ENCODE results near the gene CTSA.
A peak's percentile ranks its signal among the peaks of the same experiment; 100 is the strongest.

CTSA gene

GRCh38 chr20:45890985-45891983 is at the start of gene CTSA, which contains the start of gene NEURL2:
Gene CTSA, plus strand, starts transcription at chr20:45891335. Its CDS starts 234 bp downstream, at chr20:45891569.
Gene NEURL2, minus strand, starts transcription at chr20:45891208. Its CDS starts 217 bp downstream, at chr20:45890991.
- peak; percentile 92 for DNase-seq

DNA sequence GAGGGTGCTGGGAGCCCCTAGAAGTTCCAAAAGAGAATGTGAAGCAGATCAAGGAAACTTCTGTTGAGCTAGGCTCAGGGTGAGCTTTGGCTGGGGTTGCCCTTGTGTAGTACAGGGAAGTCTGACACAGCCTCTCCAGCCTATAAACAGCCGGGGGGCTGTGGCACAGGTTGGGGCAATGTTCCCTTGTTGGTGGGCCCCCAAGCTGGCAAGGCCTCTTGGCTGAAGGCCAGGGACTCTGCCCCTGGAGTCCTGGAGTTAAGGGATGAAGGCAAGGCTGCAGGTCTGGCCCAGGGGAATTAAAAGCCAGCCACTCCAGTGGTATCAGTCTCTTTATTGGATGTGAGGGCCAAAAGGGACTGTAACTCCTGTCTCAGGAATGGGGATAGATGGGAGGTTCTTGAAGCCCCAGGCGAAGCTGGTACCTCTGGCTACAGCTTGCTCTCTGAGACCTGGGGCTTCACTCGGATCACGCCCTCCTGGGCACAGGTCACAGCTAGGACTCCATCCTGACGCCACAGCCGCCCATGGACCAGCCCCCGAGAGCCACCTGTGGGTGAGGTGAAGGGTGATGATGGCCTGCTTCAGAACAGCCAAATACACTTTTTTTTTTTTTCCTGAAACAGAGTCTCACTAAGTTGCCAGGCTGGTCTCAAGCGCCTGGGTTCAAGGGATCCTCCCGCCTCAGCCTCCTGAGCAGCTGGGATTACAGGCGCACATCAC is 49.6 kb upstream of the CTSA start:
- no peak for DNase-seq

DNA sequence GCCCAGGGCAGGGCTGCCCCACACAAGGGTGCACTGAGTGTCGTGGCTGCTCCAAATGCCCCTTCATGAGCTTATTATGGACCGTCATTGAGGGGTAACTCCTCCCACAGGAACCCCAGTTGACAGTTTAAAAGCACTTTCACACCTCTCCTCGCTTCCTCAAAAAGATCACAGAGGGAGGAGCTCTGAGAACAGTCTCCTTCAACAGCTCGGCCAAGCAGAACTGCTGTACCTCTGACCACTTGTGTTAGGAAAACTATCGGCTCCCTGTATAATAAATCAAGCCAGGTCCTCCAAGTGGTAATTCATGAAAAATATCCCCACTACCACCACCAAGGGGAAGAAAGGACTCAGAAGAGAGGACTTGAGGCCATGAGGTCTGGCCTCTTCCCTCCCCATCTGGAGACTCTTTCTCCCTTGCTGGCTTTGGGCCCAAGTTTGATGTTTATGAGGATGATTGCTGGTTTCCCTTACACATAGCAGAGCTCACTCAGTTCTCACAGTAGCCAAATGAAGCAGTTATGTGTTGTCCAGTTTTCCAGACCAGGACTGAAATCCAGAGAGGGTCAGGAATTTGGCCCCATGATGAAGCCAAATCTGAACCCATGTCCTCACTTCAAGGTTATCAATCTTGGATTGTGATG is 48.8 kb upstream of the CTSA start:
- peak; percentile 30 for DNase-seq

GRCh38 chr20:45843506-45843905 is 47.6 kb upstream of the CTSA start:
- DNase-seq = no peak

- no peak for DNase-seq
Measured at GRCh38 chr20:45845452-45845851, 45.7 kb upstream of the CTSA start.

- DNase-seq = no peak
Measured at GRCh38 chr20:45848421-45848820, 42.7 kb upstream of the CTSA start.

DNA sequence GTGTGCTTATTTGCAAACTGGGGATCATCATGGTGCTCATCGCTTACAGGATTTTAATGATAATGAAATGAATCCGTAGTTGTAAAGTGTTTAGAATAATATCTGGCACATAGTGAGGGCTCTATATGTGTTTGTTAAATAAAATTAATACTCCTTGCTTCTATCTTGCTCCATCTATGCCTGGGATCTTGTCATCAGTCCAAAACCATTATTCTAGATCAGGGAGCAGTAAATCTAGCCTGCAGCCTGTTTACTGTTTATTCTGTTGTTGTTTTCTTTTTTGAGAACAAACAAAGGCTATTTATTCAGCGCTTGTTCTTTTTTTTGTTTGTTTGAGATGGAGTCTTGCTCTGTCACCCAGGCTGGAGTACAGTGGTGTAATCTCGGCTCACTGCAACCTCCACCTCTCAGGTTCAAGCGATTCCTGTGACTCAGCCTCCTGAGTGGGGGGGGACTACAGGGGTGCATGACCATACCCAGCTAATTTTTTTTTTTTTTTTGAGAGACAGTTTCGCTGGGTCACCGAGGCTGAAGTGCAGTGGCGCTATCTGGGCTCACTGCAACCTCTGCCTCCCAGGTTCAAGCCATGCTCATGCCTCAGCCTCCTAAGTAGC is 42.1 kb upstream of the CTSA start:
- DNase-seq = no peak

- DNase-seq = no peak
Measured at GRCh38 chr20:45850238-45850637, 40.9 kb upstream of the CTSA start.

DNA sequence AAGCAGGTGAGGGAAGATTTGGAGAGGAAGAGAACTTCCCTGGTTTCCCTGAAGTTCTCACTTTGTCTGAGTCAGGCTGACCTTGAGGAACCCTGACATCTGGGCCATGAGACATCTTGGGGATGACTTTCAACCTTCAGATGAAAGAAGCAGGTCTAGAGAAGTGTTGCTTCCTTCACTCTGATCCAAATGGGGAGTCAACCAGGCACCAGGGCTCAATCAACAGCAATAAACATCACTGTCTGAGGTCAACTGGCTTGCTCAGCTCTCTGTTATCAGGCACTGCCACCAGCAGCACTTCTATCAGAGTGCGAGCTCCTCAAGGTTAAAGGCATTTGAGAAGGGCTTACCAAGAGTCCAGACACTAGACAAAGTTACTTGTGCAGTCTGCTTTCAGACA is 40.2 kb upstream of the CTSA start:
- no peak for DNase-seq

- no peak for DNase-seq
Measured at GRCh38 chr20:45851501-45851900, 39.6 kb upstream of the CTSA start.

DNA sequence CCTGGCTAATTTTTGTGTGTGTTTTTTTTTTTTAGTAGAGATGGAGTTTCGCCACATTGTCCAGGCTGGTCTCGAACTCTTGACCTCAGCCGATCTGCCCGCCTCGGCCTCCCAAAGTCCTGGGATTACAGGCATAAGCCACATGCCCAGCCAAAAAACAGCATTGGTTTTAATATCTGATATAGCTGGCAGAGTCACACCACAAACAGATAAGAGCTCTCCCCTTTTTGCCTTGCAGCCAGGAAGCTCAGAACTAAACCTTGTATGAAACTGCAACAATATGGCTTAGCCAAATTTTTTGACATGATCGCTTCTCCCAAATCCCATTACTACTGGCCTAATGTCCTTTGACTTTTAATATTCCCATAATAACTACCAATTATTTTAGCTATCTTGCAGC is 38.8 kb upstream of the CTSA start:
- no peak for DNase-seq

- DNase-seq = no peak
Measured at GRCh38 chr20:45853484-45853883, 37.7 kb upstream of the CTSA start.

DNA sequence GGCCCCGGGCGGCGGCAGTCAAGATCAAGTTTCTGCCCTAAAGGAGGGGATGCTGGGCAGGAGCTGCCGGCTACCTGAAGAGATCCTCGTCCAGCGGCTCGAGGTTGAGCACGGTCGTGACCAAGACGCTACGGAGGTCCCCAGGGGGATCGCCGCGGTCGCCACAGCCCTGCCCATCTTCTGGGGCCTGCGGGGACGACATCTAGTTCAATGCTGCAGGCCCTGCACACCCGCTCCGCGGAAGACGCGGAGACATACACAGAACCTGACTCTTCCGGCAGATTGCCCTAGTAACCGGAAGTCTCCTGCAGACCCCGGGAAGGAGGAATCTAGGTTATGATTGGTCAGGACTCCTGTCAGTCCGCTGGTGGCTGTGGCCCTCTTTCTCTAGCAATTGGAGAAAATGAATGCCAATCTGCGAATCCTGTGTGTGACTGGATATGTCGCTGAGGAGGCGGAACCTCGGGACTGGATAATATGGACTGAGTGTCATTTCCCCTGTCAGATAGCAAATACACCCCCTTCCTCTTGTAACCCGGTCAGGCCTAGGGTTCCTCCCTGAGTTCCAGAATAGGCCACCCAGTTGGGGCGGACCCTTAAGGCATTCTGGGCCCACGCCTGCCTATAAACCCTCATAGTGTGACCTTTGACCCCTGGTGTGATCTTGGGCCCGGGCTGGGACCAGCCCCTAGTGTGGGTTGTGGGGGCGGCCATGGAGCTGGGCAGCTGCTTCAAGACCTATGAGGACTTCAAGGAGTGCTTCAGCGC is 33.8 kb upstream of the CTSA start, which contains the start of the genes ACOT8 and ZSWIM3:
TSS of gene ACOT8 (minus strand) at position 279 of the 768 bp plus-strand sequence. CDS start at position 202, 77 bp downstream.
TSS of gene ZSWIM3 (plus strand) at position 501 of the 768 bp plus-strand sequence. CDS start at position 713, 212 bp downstream.
- DNase-seq = peak; percentile 100

DNA sequence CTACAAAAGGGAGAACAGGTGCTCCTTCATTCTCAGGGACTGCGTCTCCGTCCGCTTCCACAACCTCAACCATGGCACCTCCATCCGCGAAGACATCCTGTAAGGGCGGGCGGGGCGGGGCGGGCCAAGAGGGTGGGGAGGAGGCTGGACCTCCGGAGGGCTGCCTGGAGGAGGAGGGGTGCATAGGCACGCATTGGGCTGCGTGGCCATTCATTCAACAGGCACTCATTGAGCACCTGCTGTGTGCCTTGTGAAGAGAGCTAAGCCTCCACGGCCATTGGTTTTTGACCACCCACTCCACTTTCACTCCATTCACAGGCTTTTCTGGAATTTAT is 33.3 kb upstream of the CTSA start:
- DNase-seq = no peak

DNA sequence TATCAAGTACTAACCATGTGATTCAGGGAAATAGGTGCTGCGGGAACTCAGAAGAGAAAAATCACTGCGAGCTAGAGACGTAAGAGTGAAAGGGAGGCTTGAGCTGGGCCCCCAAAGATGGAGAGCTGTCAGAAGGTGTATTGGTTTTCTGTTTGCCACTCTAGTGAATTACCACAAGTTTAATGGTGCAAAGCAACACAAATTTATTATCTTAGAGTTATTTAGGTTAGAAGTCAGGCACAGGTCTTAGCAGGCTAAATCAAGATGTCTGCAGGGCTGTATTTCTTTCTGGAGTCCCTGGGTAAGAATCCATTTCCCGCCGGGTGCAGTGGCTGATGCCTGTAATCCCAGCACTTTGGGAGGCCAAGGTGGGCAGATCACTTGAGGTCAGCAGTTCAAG is 31.2 kb upstream of the CTSA start:
- no peak for DNase-seq

GRCh38 chr20:45860560-45861220 is 30.4 kb upstream of the CTSA start:
- DNase-seq = no peak

GRCh38 chr20:45861221-45862075 is 29.7 kb upstream of the CTSA start:
- DNase-seq = no peak

DNA sequence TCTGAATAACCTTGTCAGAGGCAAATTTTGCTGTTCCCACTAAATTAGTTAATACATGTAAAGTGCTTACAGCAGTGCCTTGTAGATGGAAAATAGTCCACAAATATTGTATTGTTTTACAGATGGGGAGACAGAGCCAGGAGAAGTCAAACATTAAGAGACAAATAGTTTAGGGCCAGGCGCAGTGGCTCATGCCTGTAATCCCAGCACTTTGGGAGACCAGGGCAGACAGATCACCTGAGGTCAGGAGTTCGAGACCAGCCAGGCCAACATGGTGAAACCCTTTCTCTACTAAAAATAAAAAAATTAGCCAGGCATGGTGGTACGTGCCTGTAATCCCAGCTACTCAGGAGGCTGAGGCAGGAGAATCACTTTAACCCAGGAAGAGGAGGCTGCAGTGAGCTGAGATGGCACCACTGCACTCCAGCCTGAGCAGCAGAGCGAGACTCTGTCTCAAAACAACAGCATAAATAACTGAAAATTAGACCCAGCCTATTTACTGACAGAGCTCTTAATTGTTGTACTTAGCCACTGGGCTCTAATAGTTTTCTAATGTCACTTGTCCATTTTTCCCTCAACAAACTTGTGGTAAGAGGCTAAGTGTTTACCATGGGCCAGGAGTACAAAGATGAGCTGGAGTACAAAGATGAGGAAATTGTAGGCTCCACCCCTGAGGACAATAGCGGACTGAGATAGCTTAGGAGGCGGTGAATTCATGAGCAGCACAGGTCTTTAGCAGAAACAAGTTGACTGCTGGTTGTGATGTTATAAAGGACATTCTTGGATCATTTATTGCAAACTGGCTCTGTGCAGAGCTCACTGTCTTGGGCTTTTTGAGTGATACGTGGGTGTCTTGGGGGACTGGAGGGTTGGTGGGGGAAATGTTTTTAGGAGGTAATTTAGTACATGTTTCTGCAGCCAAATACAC is 27.3 kb upstream of the CTSA start:
- DNase-seq = no peak

DNA sequence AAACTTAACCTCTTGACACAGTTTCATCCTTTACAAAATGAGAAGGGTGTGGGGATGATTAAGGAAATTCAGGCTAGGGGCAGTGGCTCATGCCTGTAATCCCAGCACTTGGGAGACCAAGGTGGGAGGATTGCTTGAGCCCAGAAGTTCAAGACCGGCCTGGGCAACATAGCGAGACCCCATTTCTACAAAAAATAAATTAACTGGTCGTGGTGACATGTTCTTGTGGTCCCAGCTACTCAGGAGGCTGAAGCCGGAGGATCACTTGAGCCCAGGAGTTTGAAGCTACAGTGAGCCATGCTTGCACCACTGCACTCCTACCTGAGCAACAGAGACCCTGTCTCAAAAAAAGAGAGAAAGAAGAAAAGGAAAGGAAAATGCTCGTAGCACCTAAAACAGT is 24.7 kb upstream of the CTSA start:
- no peak for DNase-seq
